ENCODE results near the gene SLC24A1. TPM values are rescaled to one million over a fixed set of nuclear protein-coding genes. Genes with fewer than 3 reads are reported as not detected.

Gene SLC24A1
- total RNA-seq, 2 experiments from 2014 or later, result 6.8 to 7.6 TPM

- Mint-ChIP-seq H3K9me3 (no peaks in the 10 kb centered on the region), H3K27ac (peak overlapping the region; percentile 66), H3K27me3 (no peaks in the 10 kb centered on the region), H3K4me1 (ENCODE audit: low read depth) (peaks cover 29% of the 10 kb centered on the region), H3K4me3 (no peak overlapping the region), H3K36me3 (ENCODE audit: low read depth) (peaks cover 55% of the 10 kb centered on the region)
- ChIA-PET POLR2A (interaction anchor here (1.0 kb wide), 1 partner anchor 10 kb away, joined by 3 read pairs; no protein-coding TSS in a partner anchor), CTCF (no interaction called here)
- intact Hi-C loops (cut with micrococcal nuclease), result no loop called here
- DNase-seq (no peak), ATAC-seq (no peak)
- no peak for TF ChIP-seq CTCF (IDR thresholded peaks at IDR 0.05)
These were observed 37.5 kb upstream of the SLC24A1 start for GRCh38 chr15:65584241-65584640.

GRCh38 chr15:65587094-65587493 lies 34.6 kb upstream of the SLC24A1 start:
- Mint-ChIP-seq H3K9me3 (no peaks in the 10 kb centered on the region), H3K4me1 (ENCODE audit: low read depth) (peaks cover 29% of the 10 kb centered on the region), H3K36me3 (ENCODE audit: low read depth) (peaks cover 57% of the 10 kb centered on the region), H3K4me3 (no peak overlapping the region), H3K27ac (no peak overlapping the region), H3K27me3 (no peaks in the 10 kb centered on the region)
- DNase-seq (no peak), ATAC-seq (no peak)
- CTCF ChIA-PET, result no interaction called here
- POLR2A ChIA-PET, result no interaction called here
- intact Hi-C loops (cut with micrococcal nuclease), result no loop called here
- no peak for TF ChIP-seq CTCF (IDR thresholded peaks at IDR 0.05)

- TF ChIP-seq CTCF (IDR thresholded peaks at IDR 0.05), result no peak
- intact Hi-C loops (cut with micrococcal nuclease), result no loop called here
- H3K4me3 Mint-ChIP-seq, result no peak overlapping the region
- no peaks in the 10 kb centered on the region for H3K9me3 Mint-ChIP-seq
- H3K4me1 Mint-ChIP-seq (ENCODE audit: low read depth), result peaks cover 3% of the 10 kb centered on the region
- ChIA-PET POLR2A (interaction anchor here (1.3 to 1.6 kb wide), 3 partner anchors 11 to 41 kb away, joined by 3 to 5 read pairs (median 4); partner anchors contain the start of gene INTS14), CTCF (interaction anchor here (1.1 to 1.8 kb wide), 4 partner anchors 8 to 692 kb away, joined by 3 to 7 read pairs (median 3); no protein-coding TSS in a partner anchor)
- H3K36me3 Mint-ChIP-seq (ENCODE audit: low read depth), result peaks cover 38% of the 10 kb centered on the region
- no peaks in the 10 kb centered on the region for H3K27me3 Mint-ChIP-seq
- ATAC-seq, result no peak
- DNase-seq, result peak; percentile 23
- H3K27ac Mint-ChIP-seq, result no peak overlapping the region
These were observed 25.8 kb upstream of the SLC24A1 start for GRCh38 chr15:65595960-65596359.

GRCh38 chr15:65598468-65598867 lies 23.3 kb upstream of the SLC24A1 start:
- no peak overlapping the region for H3K4me3 Mint-ChIP-seq
- no peak for ATAC-seq
- H3K4me1 Mint-ChIP-seq (ENCODE audit: low read depth), result peaks cover 3% of the 10 kb centered on the region
- DNase-seq, result no peak
- intact Hi-C loops (cut with micrococcal nuclease), result no loop called here
- H3K36me3 Mint-ChIP-seq (ENCODE audit: low read depth), result peaks cover 29% of the 10 kb centered on the region
- H3K9me3 Mint-ChIP-seq, result no peaks in the 10 kb centered on the region
- no peak for TF ChIP-seq CTCF (IDR thresholded peaks at IDR 0.05)
- H3K27ac Mint-ChIP-seq, result peak overlapping the region; percentile 69
- H3K27me3 Mint-ChIP-seq, result no peaks in the 10 kb centered on the region
- ChIA-PET POLR2A (interaction anchor here (1.0 kb wide), 1 partner anchor 13 kb away, joined by 3 read pairs; the partner anchor contains the start of gene INTS14), CTCF (no interaction called here)

GRCh38 chr15:65599677-65600076 lies 22.1 kb upstream of the SLC24A1 start:
- POLR2A ChIA-PET, result interaction anchor here (0.7 kb wide), 1 partner anchor 206 kb away, joined by 3 read pairs; no protein-coding TSS in a partner anchor

More at GRCh38 chr15:65599677-65600076, 22.1 kb upstream of the SLC24A1 start:
- H3K27ac Mint-ChIP-seq, result no peak overlapping the region
- peaks cover 24% of the 10 kb centered on the region for H3K36me3 Mint-ChIP-seq (ENCODE audit: low read depth)
- H3K9me3 Mint-ChIP-seq, result no peaks in the 10 kb centered on the region
- CTCF ChIA-PET, result no interaction called here
- TF ChIP-seq CTCF (IDR thresholded peaks at IDR 0.05), result no peak
- peaks cover 3% of the 10 kb centered on the region for H3K4me1 Mint-ChIP-seq (ENCODE audit: low read depth)
- H3K4me3 Mint-ChIP-seq, result no peak overlapping the region
- DNase-seq, result no peak
- no peak for ATAC-seq
- H3K27me3 Mint-ChIP-seq, result no peaks in the 10 kb centered on the region
- intact Hi-C loops (cut with micrococcal nuclease), result no loop called here

All from activated CD8-positive, alpha-beta T cell treated with anti-CD3 and anti-CD28 coated beads for 36 hours (primary cell).